GM12878 (cell line): Measurements from ENCODE around the gene ACVR1B. TPM values are rescaled to one million over a fixed set of nuclear protein-coding genes. Genes with fewer than 3 reads are reported as not detected.

ENCODE experiments used
- ATAC-seq: fragments of 200-7000 bp; cut with Tn5 transposase; 3 replicates; pipeline ENCODE4 v1.9.1; 2020; ENCODE audit warnings: mild to moderate bottlenecking, moderate library complexity
- BruUV-seq: library from RNA; stranded (reverse); fragments of 400-500 nt; replicated peaks from 2 replicates; lab custom pipeline; 2021; lab: Mats Ljungman, UMichigan
- CTCF ChIA-PET: fragments of 300-600 bp; sonication (Branson Sonifier 250); formaldehyde crosslinking; extraction: SDS; loops from one replicate; lab custom pipeline; 2021; ENCODE audit warnings: inconsistent platforms; lab: Yijun Ruan, JAX
- POLR2A ChIA-PET: fragments of 350-600 bp; formaldehyde crosslinking; extraction: SDS; loops from one replicate; lab custom pipeline; 2021; ENCODE audit warnings: inconsistent platforms; lab: Charles Lee
- RAD21 ChIA-PET: fragments of 300-600 bp; sonication (Branson Sonifier 250); formaldehyde crosslinking; loops from one replicate; lab custom pipeline; 2023; ENCODE audit warnings: antibody characterized with exemption; ENCODE audit not compliant: unreplicated experiment; lab: Charles Lee
- SMC1A ChIA-PET: fragments of 300-600 bp; sonication (Branson Sonifier 250); formaldehyde crosslinking; loops from one replicate; lab custom pipeline; 2023; ENCODE audit not compliant: unreplicated experiment, uncharacterized antibody; lab: Charles Lee
- DNase-seq: peaks from one replicate; pipeline ENCODE4 v3.0.0-alpha.2; 2011; ENCODE audit warnings: low read depth, low spot score
- FAIRE-seq: peaks from 3 replicates; lab custom pipeline; 2011; peaks lifted over from hg19 to GRCh38; lab: Jason Lieb, UNC
- H2AFZ ChIP-seq: 2 replicates; pipeline ENCODE4 v1.6.0; 2011; ENCODE audit warnings: low read depth, low read length, control low read depth; ENCODE audit not compliant: control insufficient read depth
- H3K27ac ChIP-seq: 2 replicates; pipeline ENCODE4 v1.5.1; 2011; ENCODE audit warnings: control low read depth; ENCODE audit not compliant: control insufficient read depth, insufficient read depth
- H3K27me3 ChIP-seq, 2 experiments: replicated peaks in 1 of 2; 2 replicates each; pipeline versions ENCODE4 v1.6.0 to v1.6.1; 2011; ENCODE audit warnings: low read length in 1 of 2; ENCODE audit not compliant: control insufficient read depth in 2 of 2, insufficient read depth in 2 of 2
- H3K36me3 ChIP-seq, 2 experiments: 2 replicates each; pipeline ENCODE4 v1.5.1; 2011; ENCODE audit warnings: low read length in 1 of 2; ENCODE audit not compliant: control insufficient read depth in 2 of 2, insufficient read depth in 2 of 2
- H3K4me1 ChIP-seq: 2 replicates; pipeline ENCODE4 v1.6.1; 2011; ENCODE audit warnings: mild to moderate bottlenecking, low read length, moderate library complexity, mixed read lengths; ENCODE audit not compliant: control insufficient read depth, insufficient read depth
- H3K4me2 ChIP-seq: 2 replicates; pipeline ENCODE4 v1.6.0; 2011; ENCODE audit warnings: control low read depth; ENCODE audit not compliant: control insufficient read depth, insufficient read depth
- H3K4me3 ChIP-seq: fragments of 200-600 bp; sonication (generic); 2 replicates; pipeline ENCODE4 v1.5.1; 2016
- H3K79me2 ChIP-seq: 2 replicates; pipeline ENCODE4 v1.6.0; 2011; ENCODE audit warnings: low read length; ENCODE audit not compliant: control insufficient read depth, insufficient read depth
- H3K9ac ChIP-seq: 2 replicates; pipeline ENCODE4 v1.8.0; 2011; ENCODE audit warnings: low read length, control low read depth, mixed read lengths; ENCODE audit not compliant: control insufficient read depth, insufficient read depth
- H3K9me3 ChIP-seq: replicated peaks from 3 replicates; pipeline ENCODE4 v1.5.1; 2011; ENCODE audit warnings: mild to moderate bottlenecking, low read length; ENCODE audit not compliant: control insufficient read depth, insufficient read depth
- H4K20me1 ChIP-seq: 2 replicates; pipeline ENCODE4 v1.6.0; 2011; ENCODE audit not compliant: control insufficient read depth, insufficient read depth
- CHD2 ChIP-seq: IDR thresholded peaks from 2 replicates; pipeline ENCODE4 v1.6.1; 2011; ENCODE audit warnings: low read depth, low read length, improper control_type of control experiment, borderline replicate concordance
- CREM ChIP-seq: IDR thresholded peaks from 2 replicates; pipeline ENCODE4 v1.6.1; 2014; ENCODE audit warnings: antibody characterized with exemption, low read depth
- DPF2 ChIP-seq: fragments of 450-650 bp; IDR thresholded peaks from 2 replicates; pipeline ENCODE4 v1.6.1; 2017; ENCODE audit warnings: mild to moderate bottlenecking
- E2F4 ChIP-seq: IDR thresholded peaks from 2 replicates; pipeline ENCODE4 v1.6.1; 2012; ENCODE audit warnings: low read depth, low read length, improper control_type of control experiment
- ELK1 ChIP-seq: IDR thresholded peaks from 2 replicates; pipeline ENCODE4 v1.6.1; 2012; ENCODE audit warnings: low read depth, low read length, improper control_type of control experiment
- KAT2A ChIP-seq: conservative IDR thresholded peaks from 2 replicates; pipeline ENCODE4 v1.6.1; 2011; ENCODE audit warnings: low read depth, low read length; ENCODE audit not compliant: control insufficient read depth
- MXI1 ChIP-seq: fragments of 150-350 bp; IDR thresholded peaks from 2 replicates; pipeline ENCODE4 v1.6.1; 2011; ENCODE audit warnings: low read depth, mild to moderate bottlenecking, inconsistent platforms, low read length, improper control_type of control experiment
- NFYA ChIP-seq: IDR thresholded peaks from 2 replicates; pipeline ENCODE4 v1.6.1; 2011; ENCODE audit warnings: low read depth, mild to moderate bottlenecking, low read length, improper control_type of control experiment, borderline replicate concordance
- NR2F1 ChIP-seq: fragments of 450-650 bp; conservative IDR thresholded peaks from 2 replicates; pipeline ENCODE4 v1.6.1; 2017; ENCODE audit warnings: mild to moderate bottlenecking
- RELB ChIP-seq: fragments of 450-650 bp; IDR thresholded peaks from 2 replicates; pipeline ENCODE4 v1.6.1; 2017; ENCODE audit warnings: low read depth, mild to moderate bottlenecking, moderate library complexity
- STAT3 ChIP-seq: IDR thresholded peaks from 2 replicates; pipeline ENCODE4 v1.6.1; 2011; ENCODE audit warnings: low read depth, low read length, improper control_type of control experiment
- WGBS: methylation state at CpG from one replicate; pipeline ENCODE4 v1.1.6; 2016; ENCODE audit warnings: low lambda C conversion rate; ENCODE audit not compliant: insufficient replicate concordance, insufficient coverage; ENCODE audit errors: missing lambda C conversion rate; 5-methylcytosine and 5-hydroxymethylcytosine counted together
- in situ Hi-C: fragments of 300-500 bp; cut with MboI; formaldehyde crosslinking; loops from 9 replicates; pipeline ENCODE4 v1.14.3; 2018; ENCODE audit warnings: mixed read lengths
- intact Hi-C: fragments of 100-400 bp; cut with micrococcal nuclease; formaldehyde crosslinking; loops from one replicate; pipeline ENCODE4 v1.14.2; 2022; ENCODE audit not compliant: unreplicated experiment
- polyA plus RNA-seq, 11 experiments: library from polyadenylated mRNA; depleted of rRNA in 4 of 11; unstranded in 6 of 11; stranded (reverse) in 5 of 11; fragments of >200 nt; fragmentation: Nextera tagmentation in 4 of 11; fragmentation: Illumina TruSeq in 1 of 11; extraction: Ambion mirVana in 4 of 11; extraction: Trizol in 1 of 11; gene quantifications; 1 replicate in 1 of 11; 2 replicates in 10 of 11; pipeline versions ENCODE4 v1.2.1 to v1.2.3, GENCODE V29; 2011 to 2016; ENCODE audit warnings: inconsistent platforms in 2 of 11, missing spikeins in 2 of 11, low read depth in 1 of 11
- total RNA-seq, 4 experiments: library from RNA; depleted of rRNA in 3 of 4; stranded (reverse); fragments of >200 nt in 3 of 4; fragmentation: Illumina TruSeq in 1 of 4; extraction: Trizol in 1 of 4; gene quantifications; 2 replicates each; pipeline versions ENCODE4 v1.2.1 to v1.2.3, GENCODE V29; 2013 to 2021
- TF ChIP-seq, protein P1 (sequence below): IDR thresholded peaks from 2 replicates; pipeline ENCODE4 v1.6.1; 2011; ENCODE audit warnings: borderline replicate concordance, low read depth, mild to moderate bottlenecking, moderate library complexity, mixed read lengths, low read length; ENCODE audit not compliant: insufficient read depth; ENCODE audit errors: extremely low read length
- TF ChIP-seq, protein P2 (sequence below): fragments of 150-350 bp; IDR thresholded peaks from 2 replicates; pipeline ENCODE4 v1.6.1; 2014; ENCODE audit warnings: mild to moderate bottlenecking, low read depth, low read length

The ACVR1B gene
- total and polyA plus RNA-seq, 10 of the 15 experiments (the other 5 are each of a cell fraction or from before 2014, with no cell fraction given), result 0.02 to 0.69 (median 0.16) TPM; not detected in 2

DNA sequence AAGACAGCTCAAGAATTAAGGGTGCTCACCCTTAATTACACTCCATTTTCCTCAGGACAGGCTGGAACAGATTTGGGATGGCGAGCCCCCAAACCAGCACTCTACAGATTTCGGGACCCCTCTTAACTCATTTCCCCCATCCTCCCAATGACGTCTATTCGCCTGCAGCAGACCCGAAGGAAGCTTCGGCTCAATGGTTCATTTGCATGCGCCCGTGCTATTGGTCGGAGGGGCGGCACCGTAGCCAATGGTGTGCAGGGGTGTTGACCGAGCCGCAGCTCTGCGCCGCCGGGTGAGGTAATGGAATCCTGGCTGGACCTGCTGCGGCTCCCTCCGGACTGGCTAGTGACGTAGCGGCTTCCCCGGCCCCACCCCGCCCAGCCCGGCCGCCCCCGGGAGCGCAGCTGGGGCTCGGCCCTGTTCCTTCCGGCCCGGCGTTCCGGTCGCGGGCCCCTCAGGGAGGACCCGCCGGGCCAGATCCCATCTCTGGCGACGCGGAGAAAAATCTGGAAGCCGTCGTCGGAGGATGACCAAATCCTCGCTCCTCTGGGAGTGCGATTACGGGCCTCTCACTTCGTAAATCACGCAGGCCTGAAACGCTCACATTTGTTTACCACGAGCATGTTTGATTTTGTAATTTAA, 81.4 kb downstream of the ACVR1B start:
- ChIA-PET POLR2A (interaction anchor here (0.6 to 6.0 kb wide), 11 partner anchors 15 to 1254 kb away, joined by 3 to 24 read pairs (median 5); partner anchors contain the start of genes ATG101 and NR4A1), RAD21 (interaction anchor here (0.7 to 4.3 kb wide), 14 partner anchors 9 to 89 kb away, joined by 3 to 44 read pairs (median 8); partner anchors contain the start of genes ATG101 and NR4A1)
- TF ChIP-seq, protein P1, sequence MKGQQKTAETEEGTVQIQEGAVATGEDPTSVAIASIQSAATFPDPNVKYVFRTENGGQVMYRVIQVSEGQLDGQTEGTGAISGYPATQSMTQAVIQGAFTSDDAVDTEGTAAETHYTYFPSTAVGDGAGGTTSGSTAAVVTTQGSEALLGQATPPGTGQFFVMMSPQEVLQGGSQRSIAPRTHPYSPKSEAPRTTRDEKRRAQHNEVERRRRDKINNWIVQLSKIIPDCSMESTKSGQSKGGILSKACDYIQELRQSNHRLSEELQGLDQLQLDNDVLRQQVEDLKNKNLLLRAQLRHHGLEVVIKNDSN, result no peak
- TF ChIP-seq CREM (peak; percentile 83), RELB (peak; percentile 21; the same call in 1 of the 2 replicates), ELK1 (no peak), DPF2 (no peak; the same call in 1 of the 2 replicates), STAT3 (no peak), CHD2 (peak; percentile 56; the same call in 1 of the 2 replicates), E2F4 (no peak), KAT2A (no peak), NR2F1 (0 out of 2 replicates have a peak, but pooled peaks have one; percentile 18), MXI1 (peak; percentile 8; the same call in 1 of the 2 replicates), NFYA (no peak)
- TF ChIP-seq, protein P2, sequence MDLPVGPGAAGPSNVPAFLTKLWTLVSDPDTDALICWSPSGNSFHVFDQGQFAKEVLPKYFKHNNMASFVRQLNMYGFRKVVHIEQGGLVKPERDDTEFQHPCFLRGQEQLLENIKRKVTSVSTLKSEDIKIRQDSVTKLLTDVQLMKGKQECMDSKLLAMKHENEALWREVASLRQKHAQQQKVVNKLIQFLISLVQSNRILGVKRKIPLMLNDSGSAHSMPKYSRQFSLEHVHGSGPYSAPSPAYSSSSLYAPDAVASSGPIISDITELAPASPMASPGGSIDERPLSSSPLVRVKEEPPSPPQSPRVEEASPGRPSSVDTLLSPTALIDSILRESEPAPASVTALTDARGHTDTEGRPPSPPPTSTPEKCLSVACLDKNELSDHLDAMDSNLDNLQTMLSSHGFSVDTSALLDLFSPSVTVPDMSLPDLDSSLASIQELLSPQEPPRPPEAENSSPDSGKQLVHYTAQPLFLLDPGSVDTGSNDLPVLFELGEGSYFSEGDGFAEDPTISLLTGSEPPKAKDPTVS, result peak; percentile 89

More for the DNA sequence above, 81.4 kb downstream of the ACVR1B start:
- SMC1A ChIA-PET, result interaction anchor here (0.7 to 13.7 kb wide), 12 partner anchors 9 to 88 kb away, joined by 3 to 322 read pairs (median 6); partner anchors contain the start of genes ATG101 and NR4A1
- BruUV-seq, result no TSS peak
- peak overlapping the region; percentile 64 for H2AFZ ChIP-seq
- peaks cover 17% of the 10 kb centered on the region for H3K4me1 ChIP-seq
- peak; percentile 95 for FAIRE-seq
- no peaks in the 10 kb centered on the region for H4K20me1 ChIP-seq
- intact Hi-C loops (no loop called here), in situ Hi-C loops (no loop called here)
- CTCF ChIA-PET, result interaction anchor here (0.9 to 15.6 kb wide), 18 partner anchors 8 to 246 kb away, joined by 3 to 622 read pairs (median 6); partner anchors contain the start of genes ATG101, NR4A1 and SMIM41
- H3K9me3 ChIP-seq, result no peaks in the 10 kb centered on the region
- H3K27ac ChIP-seq, result no peak overlapping the region
- WGBS, result 1% methylated on average over 30 of the region's 48 CpGs
- H3K27me3 ChIP-seq, result no peaks in the 10 kb centered on the region; a peak in 1 of 4 replicates
- H3K4me3 ChIP-seq, result peak overlapping the region; percentile 51; the same call in 1 of the 2 replicates
- no peaks in the 10 kb centered on the region for H3K36me3 ChIP-seq
- H3K79me2 ChIP-seq, result no peaks in the 10 kb centered on the region
- peak overlapping the region; percentile 56 for H3K9ac ChIP-seq
- ATAC-seq, result peak; percentile 94
- H3K4me2 ChIP-seq, result peak overlapping the region; percentile 88
- peak; percentile 55 for DNase-seq
